Measurements from ENCODE around the gene ITGB8. TPM values are rescaled to one million over a fixed set of nuclear protein-coding genes. Genes with fewer than 3 reads are reported as not detected.

Gene ITGB8
- polyA plus RNA-seq, 3 donors from 2014 or later, result not detected

- peak in 1 of 3 donors; percentile 3 for DNase-seq
- Mint-ChIP-seq H3K4me3 (peak overlapping the region; percentile 70 to 82 (median 78)), H3K27me3 (ENCODE audit: low read depth in 3 of 3) (peaks cover 9 to 29% (median 11%) of the 10 kb centered on the region in 3 donors), H3K36me3 (no peaks in the 10 kb centered on the region), H3K9me3 (peaks cover 0 to 6% (median 1%) of the 10 kb centered on the region in 6 donors), H3K4me1 (peaks cover 14 to 26% of the 10 kb centered on the region in 2 donors), H3K27ac (peak overlapping the region in 1 of 6 donors; percentile 74)
These were observed 519 bp downstream of the ITGB8 start for GRCh38 chr7:20330928-20331909.

- Mint-ChIP-seq H3K27me3 (ENCODE audit: low read depth in 3 of 3) (peaks cover 8 to 29% (median 11%) of the 10 kb centered on the region in 3 donors), H3K36me3 (no peaks in the 10 kb centered on the region), H3K4me1 (peaks cover 14 to 26% of the 10 kb centered on the region in 2 donors), H3K27ac (no peak overlapping the region), H3K4me3 (peak overlapping the region; percentile 46 to 78 (median 74)), H3K9me3 (peaks cover 0 to 6% (median 1%) of the 10 kb centered on the region in 6 donors)
- DNase-seq, result no peak
These were observed 1.5 kb downstream of the ITGB8 start for GRCh38 chr7:20331910-20332813.

GRCh38 chr7:20338285-20338684, 7.6 kb downstream of the ITGB8 start:
- Mint-ChIP-seq H3K27me3 (ENCODE audit: low read depth in 3 of 3) (no peaks in the 10 kb centered on the region), H3K4me3 (no peak overlapping the region), H3K9me3 (no peaks in the 10 kb centered on the region), H3K27ac (no peak overlapping the region), H3K4me1 (no peaks in the 10 kb centered on the region), H3K36me3 (no peaks in the 10 kb centered on the region)
- DNase-seq, result no peak

GRCh38 chr7:20340839-20341238, 10.1 kb downstream of the ITGB8 start:
- H3K27ac Mint-ChIP-seq, result no peak overlapping the region
- no peak for DNase-seq
- no peaks in the 10 kb centered on the region for H3K27me3 Mint-ChIP-seq (ENCODE audit: low read depth in 3 of 3)
- no peaks in the 10 kb centered on the region for H3K36me3 Mint-ChIP-seq
- H3K4me3 Mint-ChIP-seq, result no peak overlapping the region
- H3K9me3 Mint-ChIP-seq, result no peaks in the 10 kb centered on the region
- no peaks in the 10 kb centered on the region for H3K4me1 Mint-ChIP-seq

GRCh38 chr7:20343205-20343604, 12.5 kb downstream of the ITGB8 start:
- Mint-ChIP-seq H3K4me3 (no peak overlapping the region), H3K4me1 (no peaks in the 10 kb centered on the region), H3K36me3 (no peaks in the 10 kb centered on the region), H3K9me3 (peaks cover 0 to 3% (median 0%) of the 10 kb centered on the region in 6 donors), H3K27ac (no peak overlapping the region), H3K27me3 (ENCODE audit: low read depth in 3 of 3) (peaks cover 0 to 1% (median 0%) of the 10 kb centered on the region in 3 donors)
- no peak for DNase-seq

DNA sequence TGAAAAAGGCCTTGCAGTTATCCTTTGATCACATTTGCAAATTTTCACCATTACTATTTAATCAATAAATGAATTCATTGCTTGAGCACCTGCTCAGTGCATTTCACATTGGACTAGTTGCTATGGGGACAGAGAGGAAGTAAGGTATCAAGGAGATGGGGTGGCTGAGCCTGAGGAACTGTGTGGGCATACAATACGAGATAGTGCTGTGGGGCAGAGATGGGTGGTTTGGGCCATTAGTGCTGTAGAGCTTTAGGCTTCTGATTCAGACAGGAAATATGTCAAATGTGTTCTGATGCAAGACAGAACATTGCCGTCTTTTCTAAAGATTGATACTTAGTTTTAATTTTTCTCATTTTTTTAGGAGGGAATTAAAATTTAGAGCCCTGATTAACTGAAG, 13.2 kb downstream of the ITGB8 start:
- Mint-ChIP-seq H3K27ac (no peak overlapping the region), H3K9me3 (peaks cover 0 to 3% (median 0%) of the 10 kb centered on the region in 6 donors), H3K27me3 (ENCODE audit: low read depth in 3 of 3) (peaks cover 0 to 3% (median 0%) of the 10 kb centered on the region in 3 donors), H3K36me3 (no peaks in the 10 kb centered on the region), H3K4me3 (no peak overlapping the region), H3K4me1 (no peaks in the 10 kb centered on the region)
- no peak for DNase-seq

DNA sequence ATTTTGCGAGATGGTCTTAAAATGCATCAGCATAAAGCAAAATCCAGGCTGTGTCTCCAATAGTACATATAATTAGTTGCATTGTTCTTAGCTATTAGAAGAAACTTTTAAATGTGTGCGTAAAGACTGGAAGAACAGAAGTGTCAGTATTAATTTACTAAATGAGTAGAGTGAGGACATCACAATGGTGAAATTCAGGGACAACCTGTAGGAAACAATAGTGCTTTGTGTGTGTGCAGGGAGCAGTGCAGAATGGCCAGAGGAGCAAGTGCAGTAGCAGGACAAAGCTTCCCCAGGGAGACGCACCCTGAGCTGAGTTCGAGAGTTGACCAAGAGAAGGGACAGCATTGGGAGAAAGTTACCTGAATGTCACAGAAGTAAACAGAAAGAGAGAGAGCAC, 13.7 kb downstream of the ITGB8 start:
- peaks cover 0 to 3% (median 0%) of the 10 kb centered on the region in 3 donors for H3K27me3 Mint-ChIP-seq (ENCODE audit: low read depth in 3 of 3)
- no peak for DNase-seq
- H3K4me1 Mint-ChIP-seq, result no peaks in the 10 kb centered on the region
- H3K36me3 Mint-ChIP-seq, result no peaks in the 10 kb centered on the region
- no peak overlapping the region for H3K27ac Mint-ChIP-seq
- no peak overlapping the region for H3K4me3 Mint-ChIP-seq
- H3K9me3 Mint-ChIP-seq, result peaks cover 0 to 3% (median 0%) of the 10 kb centered on the region in 6 donors

DNA sequence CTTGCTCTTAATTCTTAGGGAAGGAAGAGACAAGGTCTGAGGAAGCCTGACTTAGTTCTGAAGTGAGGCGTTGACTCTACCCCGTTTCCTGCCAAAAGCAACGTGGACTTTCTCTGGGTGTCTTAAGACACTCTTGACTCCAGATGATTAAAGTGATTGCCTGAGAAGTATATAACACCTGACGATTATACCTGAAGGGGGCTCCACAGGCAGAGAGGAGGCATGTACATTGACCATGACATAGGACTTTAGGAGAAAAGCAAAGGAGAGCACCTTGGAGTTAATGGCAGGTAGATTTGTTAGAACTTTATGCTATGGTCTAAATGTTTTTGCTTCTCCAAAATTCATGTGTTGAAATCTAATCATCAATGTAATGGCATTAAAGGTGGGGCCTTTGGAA, 15.9 kb downstream of the ITGB8 start:
- Mint-ChIP-seq H3K27ac (no peak overlapping the region), H3K4me3 (no peak overlapping the region), H3K36me3 (no peaks in the 10 kb centered on the region), H3K9me3 (peaks cover 0 to 3% (median 0%) of the 10 kb centered on the region in 6 donors), H3K4me1 (no peaks in the 10 kb centered on the region), H3K27me3 (ENCODE audit: low read depth in 3 of 3) (peaks cover 0 to 3% (median under 1%) of the 10 kb centered on the region in 3 donors)
- DNase-seq, result no peak

- Mint-ChIP-seq H3K36me3 (no peaks in the 10 kb centered on the region), H3K4me3 (no peak overlapping the region), H3K27ac (no peak overlapping the region), H3K27me3 (ENCODE audit: low read depth in 3 of 3) (peaks cover 0 to 3% (median 3%) of the 10 kb centered on the region in 3 donors), H3K4me1 (no peaks in the 10 kb centered on the region), H3K9me3 (peaks cover 0 to 3% (median 0%) of the 10 kb centered on the region in 6 donors)
- no peak for DNase-seq
These were observed 17.0 kb downstream of the ITGB8 start for GRCh38 chr7:20347680-20348079.

DNA sequence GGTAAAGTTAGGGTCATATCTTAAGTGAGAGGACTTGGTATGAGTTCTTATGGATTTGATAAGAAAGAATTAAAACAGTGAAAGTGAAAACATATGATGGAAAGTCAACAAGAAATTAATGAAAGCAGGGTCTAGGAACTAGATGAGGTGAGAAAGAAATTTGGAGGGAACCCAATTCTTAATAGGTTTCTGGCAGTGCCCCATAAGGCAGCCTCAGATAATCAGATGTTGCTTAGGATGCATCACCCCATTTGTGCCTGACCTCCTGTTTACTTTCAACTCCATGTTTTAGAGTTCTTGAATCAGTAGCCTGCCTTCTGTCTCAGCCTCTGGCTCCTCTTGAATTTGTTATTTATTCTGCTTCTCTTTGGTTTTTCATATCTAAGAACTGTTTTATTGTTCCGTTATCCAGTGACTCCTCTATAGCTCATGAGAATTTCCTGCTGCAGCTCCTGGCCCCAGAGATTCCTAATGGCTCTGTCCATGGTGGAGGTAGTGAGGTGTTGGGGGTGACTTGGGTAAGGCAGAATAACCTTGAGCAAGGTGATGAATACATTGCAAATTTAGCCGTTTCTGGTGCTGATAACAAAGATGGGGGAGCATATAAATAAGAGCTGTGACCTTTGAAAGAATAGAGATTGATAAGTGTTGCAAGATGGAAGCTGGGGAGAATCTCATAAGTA, 17.6 kb downstream of the ITGB8 start:
- Mint-ChIP-seq H3K27ac (no peak overlapping the region), H3K36me3 (no peaks in the 10 kb centered on the region), H3K4me3 (no peak overlapping the region), H3K27me3 (ENCODE audit: low read depth in 3 of 3) (peaks cover 0 to 5% (median 4%) of the 10 kb centered on the region in 3 donors), H3K9me3 (peaks cover 0 to 3% (median 0%) of the 10 kb centered on the region in 6 donors), H3K4me1 (no peaks in the 10 kb centered on the region)
- no peak for DNase-seq

GRCh38 chr7:20350518-20350951, 19.8 kb downstream of the ITGB8 start:
- DNase-seq, result no peak
- no peaks in the 10 kb centered on the region for H3K36me3 Mint-ChIP-seq
- H3K27me3 Mint-ChIP-seq (ENCODE audit: low read depth in 3 of 3), result peaks cover 0 to 5% (median 5%) of the 10 kb centered on the region in 3 donors
- peaks cover 0 to 3% (median 0%) of the 10 kb centered on the region in 6 donors for H3K9me3 Mint-ChIP-seq
- no peaks in the 10 kb centered on the region for H3K4me1 Mint-ChIP-seq
- H3K27ac Mint-ChIP-seq, result no peak overlapping the region
- no peak overlapping the region for H3K4me3 Mint-ChIP-seq

- Mint-ChIP-seq H3K27me3 (ENCODE audit: low read depth in 3 of 3) (peaks cover 0 to 5% (median 5%) of the 10 kb centered on the region in 3 donors), H3K27ac (no peak overlapping the region), H3K4me3 (no peak overlapping the region), H3K9me3 (peaks cover 0 to 3% (median 0%) of the 10 kb centered on the region in 6 donors), H3K36me3 (no peaks in the 10 kb centered on the region), H3K4me1 (no peaks in the 10 kb centered on the region)
- DNase-seq, result no peak
These were observed 20.4 kb downstream of the ITGB8 start for GRCh38 chr7:20350996-20351692.

DNA sequence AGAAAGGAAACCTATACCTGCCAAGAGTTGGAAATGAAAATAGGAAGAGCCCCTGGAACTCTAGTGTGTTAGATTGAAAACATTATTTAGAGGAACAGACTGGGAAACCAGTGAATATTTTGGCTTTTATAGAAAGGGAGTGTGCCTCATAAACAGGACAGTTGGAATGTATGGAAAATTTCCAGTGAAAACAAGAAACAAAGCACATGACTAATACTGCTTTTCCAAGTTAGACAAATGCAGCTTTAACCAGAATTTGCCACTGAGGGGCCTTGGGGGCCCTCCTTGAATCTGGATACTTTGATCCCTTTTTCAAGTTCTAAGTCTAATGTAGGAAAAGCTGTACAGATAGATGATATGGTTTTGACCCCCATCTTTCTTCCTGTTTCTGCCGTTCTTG, 21.2 kb downstream of the ITGB8 start:
- Mint-ChIP-seq H3K4me1 (no peaks in the 10 kb centered on the region), H3K4me3 (no peak overlapping the region), H3K36me3 (no peaks in the 10 kb centered on the region), H3K27ac (no peak overlapping the region), H3K9me3 (peaks cover 0 to 3% (median 0%) of the 10 kb centered on the region in 6 donors), H3K27me3 (ENCODE audit: low read depth in 3 of 3) (peaks cover 0 to 5% (median 5%) of the 10 kb centered on the region in 3 donors)
- DNase-seq, result no peak

All from immature natural killer cell (primary cell).